ENCODE results near the gene CENPW. TPM values are rescaled to one million over a fixed set of nuclear protein-coding genes. Genes with fewer than 3 reads are reported as not detected.

The CENPW gene
- total and polyA plus RNA-seq, 9 of the 15 experiments (the other 6 are each of a cell fraction or from before 2014, with no cell fraction given): 48.7 to 285 (median 82.8) TPM

DNA sequence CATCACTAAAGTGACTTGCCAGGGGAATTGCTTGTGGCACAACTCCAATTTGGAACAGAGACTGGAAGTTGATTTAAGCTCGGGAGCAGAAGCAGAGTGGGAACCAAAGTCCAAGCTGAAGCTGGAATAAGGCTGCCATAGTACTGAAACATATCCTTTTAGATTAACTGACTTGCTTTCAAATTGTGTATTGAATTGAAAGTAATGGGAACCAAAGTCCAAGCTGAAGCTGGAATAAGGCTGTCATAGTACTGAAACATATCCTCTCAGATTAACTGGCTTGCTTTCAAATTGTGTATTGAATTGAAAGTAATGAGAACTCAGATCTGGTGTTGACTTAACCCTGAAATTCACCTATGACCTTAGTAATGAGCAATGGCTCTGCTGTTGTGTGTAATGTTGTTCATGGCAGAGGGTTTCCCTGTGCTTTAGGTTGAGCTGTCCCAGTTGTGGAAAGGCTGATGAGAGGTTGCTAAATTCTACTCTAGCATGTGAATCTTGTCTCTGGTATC is 40.2 kb downstream of the CENPW start:
- ChIA-PET CTCF (ENCODE audit: low intra/inter-chr PET ratio) (no interaction called here), POLR2A (interaction anchor here (0.7 kb wide), 1 partner anchor 928 kb away, joined by 5 read pairs; no protein-coding TSS in a partner anchor)
- no peak for FAIRE-seq

More for the DNA sequence above, 40.2 kb downstream of the CENPW start:
- Histone ChIP-seq H3K79me2 (ENCODE audit: control insufficient read depth, insufficient read depth, low read length) (no peaks in the 10 kb centered on the region), H3K9ac (ENCODE audit: insufficient read depth in 1 of 2, low read depth in 2 of 2, low read length in 2 of 2) (no peak overlapping the region), H3K9me1 (ENCODE audit: control insufficient read depth, insufficient read depth, low read length) (no peaks in the 10 kb centered on the region), H3K9me3 (replicated peaks; ENCODE audit: control insufficient read depth, insufficient read depth, low read depth, low read length) (no peaks in the 10 kb centered on the region), H4K20me1 (replicated peaks; ENCODE audit: control insufficient read depth, insufficient read depth, low read length) (no peaks in the 10 kb centered on the region), H3K4me2 (ENCODE audit: insufficient read depth, low read length) (no peak overlapping the region), H3K4me1 (replicated peaks in 1 of 2; ENCODE audit: control insufficient read depth in 2 of 2, insufficient read depth in 2 of 2, low read length in 2 of 2) (no peaks in the 10 kb centered on the region), H3K27me3 (ENCODE audit: control insufficient read depth in 2 of 2, insufficient read depth in 2 of 2, low read length in 2 of 2) (no peaks in the 10 kb centered on the region), H2AFZ (ENCODE audit: low read depth, low read length) (no peak overlapping the region), H3K4me3 (no peak overlapping the region), H3K27ac (ENCODE audit: extremely low read depth, low read depth, low read length) (no peak overlapping the region), H3K36me3 (ENCODE audit: control insufficient read depth, insufficient read depth, low read length) (no peaks in the 10 kb centered on the region)
- intact Hi-C loops (cut with micrococcal nuclease): no loop called here
- TF ChIP-seq STAT5B (CRISPR knock-in tag; IDR thresholded peaks at IDR 0.05) (no peak), SREBF2 (CRISPR knock-in tag; IDR thresholded peaks at IDR 0.05) (no peak), DDX20 (tag; IDR thresholded peaks at IDR 0.05; ENCODE audit: low read depth) (no peak), MYC (IDR thresholded peaks at IDR 0.05; ENCODE audit: low read depth, low read length) (no peak), MYC (CRISPR knock-in tag; IDR thresholded peaks at IDR 0.05; ENCODE audit: borderline replicate concordance, low read depth) (no peak), TFE3 (CRISPR knock-in tag; IDR thresholded peaks at IDR 0.05) (no peak), DNMT1 (IDR thresholded peaks at IDR 0.05) (no peak), ZNF232 (CRISPR knock-in tag; IDR thresholded peaks at IDR 0.05) (no peak), MAFF (IDR thresholded peaks at IDR 0.05; ENCODE audit: low read length) (no peak), ZFP1 (CRISPR knock-in tag; IDR thresholded peaks at IDR 0.05) (no peak)
- TF ChIP-seq, protein P1, sequence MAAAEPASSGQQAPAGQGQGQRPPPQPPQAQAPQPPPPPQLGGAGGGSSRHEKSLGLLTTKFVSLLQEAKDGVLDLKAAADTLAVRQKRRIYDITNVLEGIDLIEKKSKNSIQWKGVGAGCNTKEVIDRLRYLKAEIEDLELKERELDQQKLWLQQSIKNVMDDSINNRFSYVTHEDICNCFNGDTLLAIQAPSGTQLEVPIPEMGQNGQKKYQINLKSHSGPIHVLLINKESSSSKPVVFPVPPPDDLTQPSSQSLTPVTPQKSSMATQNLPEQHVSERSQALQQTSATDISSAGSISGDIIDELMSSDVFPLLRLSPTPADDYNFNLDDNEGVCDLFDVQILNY (CRISPR knock-in tag; IDR thresholded peaks at IDR 0.05): no peak
- TF ChIP-seq, protein P2, sequence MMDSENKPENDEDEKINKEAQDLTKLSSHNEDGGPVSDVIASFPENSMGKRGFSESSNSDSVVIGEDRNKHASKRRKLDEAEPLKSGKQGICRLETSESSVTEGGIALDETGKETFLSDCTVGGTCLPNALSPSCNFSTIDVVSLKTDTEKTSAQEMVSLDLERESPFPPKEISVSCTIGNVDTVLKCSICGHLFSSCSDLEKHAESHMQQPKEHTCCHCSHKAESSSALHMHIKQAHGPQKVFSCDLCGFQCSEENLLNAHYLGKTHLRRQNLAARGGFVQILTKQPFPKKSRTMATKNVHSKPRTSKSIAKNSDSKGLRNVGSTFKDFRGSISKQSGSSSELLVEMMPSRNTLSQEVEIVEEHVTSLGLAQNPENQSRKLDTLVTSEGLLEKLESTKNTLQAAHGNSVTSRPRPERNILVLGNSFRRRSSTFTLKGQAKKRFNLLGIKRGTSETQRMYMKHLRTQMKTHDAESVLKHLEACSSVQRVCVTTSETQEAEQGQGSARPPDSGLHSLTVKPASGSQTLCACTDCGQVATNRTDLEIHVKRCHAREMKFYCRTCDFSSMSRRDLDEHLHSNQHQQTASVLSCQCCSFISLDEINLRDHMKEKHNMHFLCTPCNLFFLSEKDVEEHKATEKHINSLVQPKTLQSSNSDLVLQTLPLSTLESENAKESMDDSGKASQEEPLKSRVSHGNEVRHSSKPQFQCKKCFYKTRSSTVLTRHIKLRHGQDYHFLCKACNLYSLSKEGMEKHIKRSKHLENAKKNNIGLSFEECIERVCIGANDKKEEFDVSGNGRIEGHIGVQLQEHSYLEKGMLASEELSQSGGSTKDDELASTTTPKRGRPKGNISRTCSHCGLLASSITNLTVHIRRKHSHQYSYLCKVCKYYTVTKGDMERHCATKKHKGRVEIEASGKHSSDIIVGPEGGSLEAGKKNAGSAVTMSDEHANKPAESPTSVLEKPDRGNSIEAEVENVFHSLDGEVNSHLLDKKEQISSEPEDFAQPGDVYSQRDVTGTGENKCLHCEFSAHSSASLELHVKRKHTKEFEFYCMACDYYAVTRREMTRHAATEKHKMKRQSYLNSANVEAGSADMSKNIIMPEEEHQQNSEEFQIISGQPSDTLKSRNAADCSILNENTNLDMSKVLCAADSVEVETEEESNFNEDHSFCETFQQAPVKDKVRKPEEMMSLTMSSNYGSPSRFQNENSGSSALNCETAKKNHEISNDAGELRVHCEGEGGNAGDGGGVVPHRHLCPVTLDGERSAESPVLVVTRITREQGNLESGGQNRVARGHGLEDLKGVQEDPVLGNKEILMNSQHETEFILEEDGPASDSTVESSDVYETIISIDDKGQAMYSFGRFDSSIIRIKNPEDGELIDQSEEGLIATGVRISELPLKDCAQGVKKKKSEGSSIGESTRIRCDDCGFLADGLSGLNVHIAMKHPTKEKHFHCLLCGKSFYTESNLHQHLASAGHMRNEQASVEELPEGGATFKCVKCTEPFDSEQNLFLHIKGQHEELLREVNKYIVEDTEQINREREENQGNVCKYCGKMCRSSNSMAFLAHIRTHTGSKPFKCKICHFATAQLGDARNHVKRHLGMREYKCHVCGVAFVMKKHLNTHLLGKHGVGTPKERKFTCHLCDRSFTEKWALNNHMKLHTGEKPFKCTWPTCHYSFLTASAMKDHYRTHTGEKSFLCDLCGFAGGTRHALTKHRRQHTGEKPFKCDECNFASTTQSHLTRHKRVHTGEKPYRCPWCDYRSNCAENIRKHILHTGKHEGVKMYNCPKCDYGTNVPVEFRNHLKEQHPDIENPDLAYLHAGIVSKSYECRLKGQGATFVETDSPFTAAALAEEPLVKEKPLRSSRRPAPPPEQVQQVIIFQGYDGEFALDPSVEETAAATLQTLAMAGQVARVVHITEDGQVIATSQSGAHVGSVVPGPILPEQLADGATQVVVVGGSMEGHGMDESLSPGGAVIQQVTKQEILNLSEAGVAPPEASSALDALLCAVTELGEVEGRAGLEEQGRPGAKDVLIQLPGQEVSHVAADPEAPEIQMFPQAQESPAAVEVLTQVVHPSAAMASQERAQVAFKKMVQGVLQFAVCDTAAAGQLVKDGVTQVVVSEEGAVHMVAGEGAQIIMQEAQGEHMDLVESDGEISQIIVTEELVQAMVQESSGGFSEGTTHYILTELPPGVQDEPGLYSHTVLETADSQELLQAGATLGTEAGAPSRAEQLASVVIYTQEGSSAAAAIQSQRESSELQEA (IDR thresholded peaks at IDR 0.05; ENCODE audit: low read depth): no peak
- no TSS peak for BruUV-seq (replicated peaks)
- DNase-seq (ENCODE audit: extremely low read depth in 1 of 4, low spot score in 3 of 4) (no peak), ATAC-seq (no peak)
- WGBS (ENCODE audit: insufficient coverage, low coverage, missing lambda C conversion rate): 6% methylated on average over 1 of the region's 1 CpG
- in situ Hi-C loops (cut with MboI): no loop called here

All from K562 (cell line).